NB4 (cell line): ENCODE results near the gene GRHL3.

Experiments
- CTCF ChIP-seq: IDR thresholded peaks from one replicate; pipeline ENCODE4 v1.5.1; 2012; ENCODE audit warnings: low read depth, low read length
- MYC ChIP-seq: IDR thresholded peaks from 2 replicates; pipeline ENCODE4 v1.6.1; 2011; ENCODE audit warnings: low read depth, low read length
- POLR2A ChIP-seq: IDR thresholded peaks from 2 replicates; pipeline ENCODE4 v1.6.1; 2011; ENCODE audit warnings: mild to moderate bottlenecking; ENCODE audit not compliant: insufficient read length; ENCODE audit errors: extremely low read depth

- no peak for TF ChIP-seq CTCF
- TF ChIP-seq POLR2A = no peak
- no peak for TF ChIP-seq MYC
Measured at GRCh38 chr1:24311741-24312140, 7.4 kb upstream of the GRHL3 start.
